DND-41 (cell line): ENCODE measurements around the gene IDH2.

Source experiments
- ATAC-seq: fragments of 200-7000 bp; cut with Tn5 transposase; 3 replicates; pipeline ENCODE4 v1.9.1; 2021; ENCODE audit warnings: low read depth; ENCODE audit not compliant: insufficient read depth
- DNase-seq: peaks from one replicate; pipeline ENCODE4 v3.0.0-alpha.2; 2020
- H2AFZ ChIP-seq: 2 replicates; pipeline ENCODE4 v1.6.0; 2012; ENCODE audit warnings: low read depth, low read length
- H3K27ac ChIP-seq: 2 replicates; pipeline ENCODE4 v1.5.1; 2012; ENCODE audit warnings: low read length, inconsistent platforms
- H3K27me3 ChIP-seq: fragments of 200-600 bp; sonication (generic); 2 replicates; pipeline ENCODE4 v1.6.0; 2012; ENCODE audit warnings: low read length, mild to moderate bottlenecking, inconsistent platforms; ENCODE audit not compliant: insufficient read depth, poor library complexity
- H3K36me3 ChIP-seq: 2 replicates; pipeline ENCODE4 v1.5.1; 2012; ENCODE audit warnings: low read length, inconsistent platforms; ENCODE audit not compliant: insufficient read depth
- H3K4me1 ChIP-seq: 2 replicates; pipeline ENCODE4 v1.5.1; 2012; ENCODE audit warnings: mild to moderate bottlenecking, low read length; ENCODE audit not compliant: insufficient read depth
- H3K4me2 ChIP-seq: 2 replicates; pipeline ENCODE4 v1.6.0; 2012; ENCODE audit warnings: mild to moderate bottlenecking, moderate library complexity, low read length, inconsistent platforms; ENCODE audit not compliant: insufficient read depth
- H3K4me3 ChIP-seq, 2 experiments: fragments of 200-600 bp in 1 of 2; shearing (Covaris generic) in 1 of 2; 2 replicates each; pipeline ENCODE4 v1.5.1; 2012 to 2016; ENCODE audit warnings: inconsistent platforms in 2 of 2, low read length in 2 of 2, mild to moderate bottlenecking in 2 of 2, low read depth in 1 of 2, moderate library complexity in 1 of 2
- H3K79me2 ChIP-seq: 2 replicates; pipeline ENCODE4 v1.6.0; 2012; ENCODE audit warnings: low read length, inconsistent platforms; ENCODE audit not compliant: insufficient read depth
- H3K9ac ChIP-seq: 2 replicates; pipeline ENCODE4 v1.6.0; 2012; ENCODE audit warnings: low read depth, mild to moderate bottlenecking, inconsistent platforms, low read length, moderate library complexity
- H3K9me3 ChIP-seq: 2 replicates; pipeline ENCODE4 v1.5.1; 2012; ENCODE audit warnings: low read length, moderate library complexity, mild to moderate bottlenecking, inconsistent platforms; ENCODE audit not compliant: insufficient read depth, severe bottlenecking
- H4K20me1 ChIP-seq: 2 replicates; pipeline ENCODE4 v1.6.0; 2012; ENCODE audit warnings: low read length; ENCODE audit not compliant: insufficient read depth
- CTCF ChIP-seq: IDR thresholded peaks from 2 replicates; pipeline ENCODE4 v1.5.1; 2012; ENCODE audit warnings: borderline replicate concordance, low read length, moderate library complexity, mild to moderate bottlenecking; ENCODE audit not compliant: poor library complexity, severe bottlenecking; ENCODE audit errors: extremely low read depth
- EZH2 ChIP-seq: IDR thresholded peaks from 3 replicates; pipeline ENCODE4 v1.6.1; 2012; ENCODE audit warnings: borderline replicate concordance, low read depth, mild to moderate bottlenecking, moderate library complexity, low read length, inconsistent platforms; ENCODE audit not compliant: severe bottlenecking

Gene IDH2

GRCh38 chr15:90044916-90045371 lies 57.3 kb downstream of the IDH2 start:
- no peak for DNase-seq
- H3K9ac ChIP-seq, result no peak overlapping the region
- no peaks in the 10 kb centered on the region for H3K36me3 ChIP-seq
- H3K27ac ChIP-seq, result no peak overlapping the region
- H3K9me3 ChIP-seq, result no peaks in the 10 kb centered on the region
- H3K4me3 ChIP-seq, result no peak overlapping the region
- no peak for ATAC-seq
- H3K4me2 ChIP-seq, result no peak overlapping the region
- TF ChIP-seq EZH2 (no peak), CTCF (no peak)
- no peaks in the 10 kb centered on the region for H3K27me3 ChIP-seq
- peaks cover 52% of the 10 kb centered on the region for H4K20me1 ChIP-seq
- peaks cover 8% of the 10 kb centered on the region; the same call in 1 of the 2 replicates for H3K79me2 ChIP-seq
- H2AFZ ChIP-seq, result no peak overlapping the region
- H3K4me1 ChIP-seq, result no peaks in the 10 kb centered on the region

GRCh38 chr15:90044191-90044590 lies 58.1 kb downstream of the IDH2 start:
- peaks cover 47% of the 10 kb centered on the region for H4K20me1 ChIP-seq
- no peaks in the 10 kb centered on the region for H3K9me3 ChIP-seq
- no peak overlapping the region for H2AFZ ChIP-seq
- ATAC-seq (no peak), DNase-seq (no peak)
- H3K4me2 ChIP-seq, result no peak overlapping the region
- no peak overlapping the region for H3K4me3 ChIP-seq
- H3K27me3 ChIP-seq, result no peaks in the 10 kb centered on the region
- no peak for TF ChIP-seq CTCF
- no peak for TF ChIP-seq EZH2
- H3K79me2 ChIP-seq, result peaks cover 9% of the 10 kb centered on the region; the same call in 1 of the 2 replicates
- H3K27ac ChIP-seq, result no peak overlapping the region
- no peaks in the 10 kb centered on the region for H3K36me3 ChIP-seq
- H3K9ac ChIP-seq, result no peak overlapping the region
- H3K4me1 ChIP-seq, result no peaks in the 10 kb centered on the region

- no peaks in the 10 kb centered on the region for H3K27me3 ChIP-seq
- peaks cover 40% of the 10 kb centered on the region for H4K20me1 ChIP-seq
- H3K4me3 ChIP-seq, result no peak overlapping the region
- H3K4me2 ChIP-seq, result no peak overlapping the region
- peaks cover 9% of the 10 kb centered on the region; the same call in 1 of the 2 replicates for H3K79me2 ChIP-seq
- H3K9me3 ChIP-seq, result no peaks in the 10 kb centered on the region
- no peaks in the 10 kb centered on the region for H3K4me1 ChIP-seq
- TF ChIP-seq CTCF, result no peak
- TF ChIP-seq EZH2, result no peak
- H3K9ac ChIP-seq, result no peak overlapping the region
- no peak overlapping the region for H3K27ac ChIP-seq
- DNase-seq (no peak), ATAC-seq (no peak)
- H2AFZ ChIP-seq, result no peak overlapping the region
- H3K36me3 ChIP-seq, result no peaks in the 10 kb centered on the region
These were observed 58.7 kb downstream of the IDH2 start for GRCh38 chr15:90043530-90044010.
